Measurements from ENCODE around the gene GAK. TPM values are rescaled to one million over a fixed set of nuclear protein-coding genes. Genes with fewer than 3 reads are reported as not detected.

Gene GAK
- total and polyA plus RNA-seq, 2 of the 13 experiments (the other 11 are each of a cell fraction or from before 2014, with no cell fraction given) = 17.5 to 44.3 TPM

DNA sequence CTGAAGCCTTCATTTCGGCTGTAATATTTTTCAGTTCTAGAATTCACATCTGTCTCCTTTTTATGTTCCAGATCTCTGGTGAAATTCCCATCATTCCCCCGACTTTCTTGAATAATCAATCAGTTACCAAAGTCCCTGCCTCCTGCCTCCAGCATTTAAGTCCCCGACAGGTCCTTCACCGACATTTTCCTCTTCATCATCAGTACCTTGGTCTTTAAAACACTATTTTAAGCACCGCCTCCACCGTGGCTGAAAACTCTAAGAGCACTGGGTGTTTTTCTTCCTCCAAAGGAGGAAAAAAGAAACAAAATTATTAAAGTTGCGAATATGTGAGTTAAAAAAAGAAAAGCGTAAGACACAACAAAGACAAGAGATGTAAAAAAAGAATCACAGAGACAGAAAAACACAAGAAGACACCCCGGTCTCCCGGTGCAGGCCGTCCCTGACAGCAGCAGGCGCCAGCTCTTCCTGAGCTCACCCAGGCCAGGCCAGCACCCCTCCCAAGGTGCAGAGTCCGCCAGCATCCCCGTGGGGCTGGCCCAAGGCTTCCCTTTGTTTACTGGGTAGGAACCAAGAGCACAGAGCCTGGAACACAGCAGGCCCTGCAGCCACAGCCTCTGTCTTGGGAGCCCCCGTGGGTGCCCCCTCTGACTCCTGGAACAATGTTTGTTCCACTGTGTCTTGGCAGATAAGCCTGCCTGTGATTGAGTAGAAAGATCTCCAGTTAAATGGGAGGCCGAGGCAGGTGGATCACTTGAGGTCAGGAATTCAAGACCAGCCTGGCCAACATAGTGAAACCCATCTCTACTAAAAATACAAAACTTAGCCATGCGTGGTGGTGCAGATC lies 56.9 kb downstream of the GAK start (continued):
- TF ChIP-seq SAFB2 (CRISPR knock-in tag; IDR thresholded peaks at IDR 0.05; ENCODE audit: borderline replicate concordance, low read depth) = no peak
- TF ChIP-seq, protein P1, sequence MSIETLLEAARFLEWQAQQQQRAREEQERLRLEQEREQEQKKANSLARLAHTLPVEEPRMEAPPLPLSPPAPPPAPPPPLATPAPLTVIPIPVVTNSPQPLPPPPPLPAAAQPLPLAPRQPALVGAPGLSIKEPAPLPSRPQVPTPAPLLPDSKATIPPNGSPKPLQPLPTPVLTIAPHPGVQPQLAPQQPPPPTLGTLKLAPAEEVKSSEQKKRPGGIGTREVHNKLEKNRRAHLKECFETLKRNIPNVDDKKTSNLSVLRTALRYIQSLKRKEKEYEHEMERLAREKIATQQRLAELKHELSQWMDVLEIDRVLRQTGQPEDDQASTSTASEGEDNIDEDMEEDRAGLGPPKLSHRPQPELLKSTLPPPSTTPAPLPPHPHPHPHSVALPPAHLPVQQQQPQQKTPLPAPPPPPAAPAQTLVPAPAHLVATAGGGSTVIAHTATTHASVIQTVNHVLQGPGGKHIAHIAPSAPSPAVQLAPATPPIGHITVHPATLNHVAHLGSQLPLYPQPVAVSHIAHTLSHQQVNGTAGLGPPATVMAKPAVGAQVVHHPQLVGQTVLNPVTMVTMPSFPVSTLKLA (IDR thresholded peaks at IDR 0.05) = no peak
- TF ChIP-seq MAF1 (CRISPR knock-in tag; IDR thresholded peaks at IDR 0.05; ENCODE audit: borderline replicate concordance) = no peak
- no peak for TF ChIP-seq ZNF749 (CRISPR knock-in tag; IDR thresholded peaks at IDR 0.05; ENCODE audit: borderline replicate concordance)
- TF ChIP-seq ERF (CRISPR knock-in tag; IDR thresholded peaks at IDR 0.05) = no peak
- TF ChIP-seq PITX1 (CRISPR knock-in tag; IDR thresholded peaks at IDR 0.05) = no peak
- no peak for TF ChIP-seq ZZZ3 (CRISPR knock-in tag; IDR thresholded peaks at IDR 0.05; ENCODE audit: borderline replicate concordance)
- TF ChIP-seq GABPA (IDR thresholded peaks at IDR 0.05; ENCODE audit: low read depth, low read length) = no peak
- TF ChIP-seq GABPA (CRISPR knock-in tag; IDR thresholded peaks at IDR 0.05; ENCODE audit: low read depth) = no peak
- TF ChIP-seq, protein P2, sequence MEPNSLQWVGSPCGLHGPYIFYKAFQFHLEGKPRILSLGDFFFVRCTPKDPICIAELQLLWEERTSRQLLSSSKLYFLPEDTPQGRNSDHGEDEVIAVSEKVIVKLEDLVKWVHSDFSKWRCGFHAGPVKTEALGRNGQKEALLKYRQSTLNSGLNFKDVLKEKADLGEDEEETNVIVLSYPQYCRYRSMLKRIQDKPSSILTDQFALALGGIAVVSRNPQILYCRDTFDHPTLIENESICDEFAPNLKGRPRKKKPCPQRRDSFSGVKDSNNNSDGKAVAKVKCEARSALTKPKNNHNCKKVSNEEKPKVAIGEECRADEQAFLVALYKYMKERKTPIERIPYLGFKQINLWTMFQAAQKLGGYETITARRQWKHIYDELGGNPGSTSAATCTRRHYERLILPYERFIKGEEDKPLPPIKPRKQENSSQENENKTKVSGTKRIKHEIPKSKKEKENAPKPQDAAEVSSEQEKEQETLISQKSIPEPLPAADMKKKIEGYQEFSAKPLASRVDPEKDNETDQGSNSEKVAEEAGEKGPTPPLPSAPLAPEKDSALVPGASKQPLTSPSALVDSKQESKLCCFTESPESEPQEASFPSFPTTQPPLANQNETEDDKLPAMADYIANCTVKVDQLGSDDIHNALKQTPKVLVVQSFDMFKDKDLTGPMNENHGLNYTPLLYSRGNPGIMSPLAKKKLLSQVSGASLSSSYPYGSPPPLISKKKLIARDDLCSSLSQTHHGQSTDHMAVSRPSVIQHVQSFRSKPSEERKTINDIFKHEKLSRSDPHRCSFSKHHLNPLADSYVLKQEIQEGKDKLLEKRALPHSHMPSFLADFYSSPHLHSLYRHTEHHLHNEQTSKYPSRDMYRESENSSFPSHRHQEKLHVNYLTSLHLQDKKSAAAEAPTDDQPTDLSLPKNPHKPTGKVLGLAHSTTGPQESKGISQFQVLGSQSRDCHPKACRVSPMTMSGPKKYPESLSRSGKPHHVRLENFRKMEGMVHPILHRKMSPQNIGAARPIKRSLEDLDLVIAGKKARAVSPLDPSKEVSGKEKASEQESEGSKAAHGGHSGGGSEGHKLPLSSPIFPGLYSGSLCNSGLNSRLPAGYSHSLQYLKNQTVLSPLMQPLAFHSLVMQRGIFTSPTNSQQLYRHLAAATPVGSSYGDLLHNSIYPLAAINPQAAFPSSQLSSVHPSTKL (CRISPR knock-in tag; IDR thresholded peaks at IDR 0.05) = peak; percentile 61
- TF ChIP-seq PHF5A (CRISPR knock-in tag; IDR thresholded peaks at IDR 0.05; ENCODE audit: low read depth, unreplicated experiment) = no peak
- 0 out of 2 replicates have a peak, but pooled peaks have one; percentile 28 for TF ChIP-seq ZNF343 (CRISPR knock-in tag; IDR thresholded peaks at IDR 0.05)
- TF ChIP-seq MIER2 (CRISPR knock-in tag; IDR thresholded peaks at IDR 0.05) = 0 out of 2 replicates have a peak, but pooled peaks have one; percentile 21
- TF ChIP-seq HOXA7 (CRISPR knock-in tag; IDR thresholded peaks at IDR 0.05) = no peak
- TF ChIP-seq FLYWCH1 (CRISPR knock-in tag; IDR thresholded peaks at IDR 0.05) = no peak
- TF ChIP-seq, protein P3, sequence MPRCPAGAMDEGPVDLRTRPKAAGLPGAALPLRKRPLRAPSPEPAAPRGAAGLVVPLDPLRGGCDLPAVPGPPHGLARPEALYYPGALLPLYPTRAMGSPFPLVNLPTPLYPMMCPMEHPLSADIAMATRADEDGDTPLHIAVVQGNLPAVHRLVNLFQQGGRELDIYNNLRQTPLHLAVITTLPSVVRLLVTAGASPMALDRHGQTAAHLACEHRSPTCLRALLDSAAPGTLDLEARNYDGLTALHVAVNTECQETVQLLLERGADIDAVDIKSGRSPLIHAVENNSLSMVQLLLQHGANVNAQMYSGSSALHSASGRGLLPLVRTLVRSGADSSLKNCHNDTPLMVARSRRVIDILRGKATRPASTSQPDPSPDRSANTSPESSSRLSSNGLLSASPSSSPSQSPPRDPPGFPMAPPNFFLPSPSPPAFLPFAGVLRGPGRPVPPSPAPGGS (CRISPR knock-in tag; IDR thresholded peaks at IDR 0.05) = no peak
- no peak for TF ChIP-seq ZNF775 (CRISPR knock-in tag; IDR thresholded peaks at IDR 0.05; ENCODE audit: borderline replicate concordance)
- TF ChIP-seq ZNF543 (CRISPR knock-in tag; IDR thresholded peaks at IDR 0.05) = no peak
- no peak for TF ChIP-seq ZNF83 (CRISPR knock-in tag; IDR thresholded peaks at IDR 0.05; ENCODE audit: borderline replicate concordance)
